SJCRH30 (cell line): ENCODE results near the gene ELMO1. TPM values are rescaled to one million over a fixed set of nuclear protein-coding genes. Genes with fewer than 3 reads are reported as not detected.
"Not testable (repeated sequence)": the region's sequence is repeated elsewhere in the genome, so short reads cannot be mapped to it uniquely, and the experiment has no call there.

Experiments
- DNase-seq, 2 experiments: peaks; one replicate each; pipeline ENCODE4 v3.0.0-alpha.2; 2015 to 2020
- H3K27ac ChIP-seq: fragments of 250-450 bp; sonication (Bioruptor Pico); 2 replicates; pipeline ENCODE4 v1.5.1; 2020; ENCODE audit warnings: mild to moderate bottlenecking, moderate library complexity
- H3K27me3 ChIP-seq: fragments of 250-450 bp; sonication (Bioruptor Pico); 2 replicates; pipeline ENCODE4 v1.5.1; 2020; ENCODE audit warnings: mild to moderate bottlenecking, moderate library complexity
- H3K36me3 ChIP-seq: fragments of 250-450 bp; sonication (Bioruptor Pico); 2 replicates; pipeline ENCODE4 v1.5.1; 2020; ENCODE audit warnings: mild to moderate bottlenecking, moderate library complexity
- H3K4me1 ChIP-seq: fragments of 250-450 bp; sonication (Bioruptor Pico); 2 replicates; pipeline ENCODE4 v1.5.1; 2020; ENCODE audit warnings: mild to moderate bottlenecking, moderate library complexity
- H3K4me3 ChIP-seq: fragments of 250-450 bp; sonication (Bioruptor Pico); 2 replicates; pipeline ENCODE4 v1.5.1; 2020; ENCODE audit warnings: mild to moderate bottlenecking, moderate library complexity
- H3K9me3 ChIP-seq: fragments of 250-450 bp; sonication (Bioruptor Pico); replicated peaks from 2 replicates; pipeline ENCODE4 v1.5.1; 2020; ENCODE audit warnings: mild to moderate bottlenecking, moderate library complexity
- total RNA-seq: library from RNA; depleted of rRNA; stranded (reverse); fragments of >200 nt; shearing (Covaris generic); gene quantifications from 2 replicates; pipeline ENCODE4 v1.2.3, GENCODE V29; 2014

ELMO1 gene
- total RNA-seq, 1 experiment from 2014 or later = 67.2 TPM

DNA sequence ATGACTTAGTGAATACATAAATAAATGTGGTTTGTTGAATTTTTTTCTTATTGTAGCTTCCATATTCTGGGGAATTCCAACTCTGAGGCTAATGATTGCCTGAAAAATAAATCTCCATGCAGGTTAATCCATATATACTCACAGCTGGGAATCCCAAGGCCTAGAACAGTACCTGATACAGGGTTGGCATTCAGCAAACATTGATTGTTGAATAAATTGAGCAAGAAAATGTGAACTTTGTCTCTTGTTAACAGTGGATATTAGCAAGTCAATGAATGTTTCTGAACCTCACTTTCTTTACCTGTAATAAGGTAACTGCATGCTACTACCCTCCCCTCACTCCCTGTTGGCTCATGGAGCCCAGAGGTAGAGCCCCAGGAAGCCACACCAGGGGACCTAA is 470.8 kb downstream of the ELMO1 start:
- Histone ChIP-seq H3K36me3 (peaks cover 3% of the 10 kb centered on the region; the same call in 1 of the 2 replicates), H3K9me3 (no peaks in the 10 kb centered on the region), H3K27ac (no peak overlapping the region), H3K4me3 (no peak overlapping the region), H3K4me1 (peaks cover 5% of the 10 kb centered on the region; the same call in 1 of the 2 replicates), H3K27me3 (no peaks in the 10 kb centered on the region)
- no peak for DNase-seq

- not testable (repeated sequence) for H3K27me3 ChIP-seq, H3K4me3 ChIP-seq, H3K9me3 ChIP-seq, H3K27ac ChIP-seq, DNase-seq, H3K36me3 ChIP-seq
- H3K4me1 ChIP-seq = peaks cover 17% of the 10 kb centered on the region
Measured at GRCh38 chr7:36973534-36973933, 475.1 kb downstream of the ELMO1 start.

DNA sequence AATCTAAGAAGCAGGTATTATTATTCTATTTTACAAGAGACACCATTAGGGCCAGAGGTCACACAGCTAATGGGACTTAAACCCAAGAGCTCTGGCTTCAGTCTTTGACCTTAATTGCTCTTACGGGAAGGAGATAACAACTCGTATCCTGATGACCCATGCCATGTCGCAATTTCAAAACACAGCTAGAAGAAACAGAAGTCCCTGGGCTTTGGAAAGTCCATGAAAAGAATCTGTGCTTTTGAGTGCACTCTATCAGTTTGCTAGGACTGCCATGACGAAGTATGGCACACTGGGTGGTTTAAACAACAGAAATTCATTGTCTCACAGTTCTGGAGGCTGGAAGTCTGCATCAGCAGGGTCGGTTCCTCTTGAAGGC is 476.5 kb downstream of the ELMO1 start:
- no peak for DNase-seq
- H3K27me3 ChIP-seq = no peaks in the 10 kb centered on the region
- H3K9me3 ChIP-seq = no peaks in the 10 kb centered on the region

DNA sequence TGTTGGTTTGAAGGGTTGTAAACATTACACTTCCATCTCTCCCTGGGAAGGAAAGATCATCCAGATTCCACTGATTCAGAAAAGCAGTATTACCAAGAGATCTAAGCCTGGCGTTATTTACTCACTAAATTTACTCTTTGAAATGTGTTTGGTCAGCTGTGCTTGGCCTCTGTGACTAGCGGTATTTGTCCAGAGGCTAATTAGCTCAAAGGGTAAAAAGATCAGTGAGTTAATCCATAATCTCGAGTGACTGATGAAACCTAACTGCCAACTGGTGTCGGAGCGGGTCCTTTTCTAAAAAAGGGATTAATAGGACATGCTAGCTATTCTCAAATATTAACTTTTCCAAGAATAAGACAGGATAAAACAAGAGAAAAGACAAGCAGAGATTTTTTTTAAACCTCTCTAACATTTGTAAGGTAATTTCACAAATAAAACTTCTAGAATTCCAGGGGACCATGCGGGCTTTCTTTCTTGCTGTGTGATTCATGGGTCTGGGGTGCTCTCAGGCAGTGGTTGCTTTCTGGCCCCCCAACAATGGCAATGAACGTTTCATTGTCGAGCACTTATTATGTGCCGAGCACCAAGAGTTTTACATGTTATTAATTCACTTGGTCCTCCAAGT is 477.0 kb downstream of the ELMO1 start:
- no peak overlapping the region for H3K27ac ChIP-seq
- no peaks in the 10 kb centered on the region for H3K9me3 ChIP-seq
- no peaks in the 10 kb centered on the region for H3K27me3 ChIP-seq
- DNase-seq = peak; percentile 38 to 68
- peaks cover 3% of the 10 kb centered on the region; the same call in 1 of the 2 replicates for H3K36me3 ChIP-seq
- no peak overlapping the region for H3K4me3 ChIP-seq
- H3K4me1 ChIP-seq = peaks cover 17% of the 10 kb centered on the region

More for the DNA sequence above, 476.5 kb downstream of the ELMO1 start:
- Histone ChIP-seq H3K4me3 (no peak overlapping the region), H3K27ac (no peak overlapping the region), H3K4me1 (peaks cover 17% of the 10 kb centered on the region), H3K36me3 (peaks cover 3% of the 10 kb centered on the region; the same call in 1 of the 2 replicates)

DNA sequence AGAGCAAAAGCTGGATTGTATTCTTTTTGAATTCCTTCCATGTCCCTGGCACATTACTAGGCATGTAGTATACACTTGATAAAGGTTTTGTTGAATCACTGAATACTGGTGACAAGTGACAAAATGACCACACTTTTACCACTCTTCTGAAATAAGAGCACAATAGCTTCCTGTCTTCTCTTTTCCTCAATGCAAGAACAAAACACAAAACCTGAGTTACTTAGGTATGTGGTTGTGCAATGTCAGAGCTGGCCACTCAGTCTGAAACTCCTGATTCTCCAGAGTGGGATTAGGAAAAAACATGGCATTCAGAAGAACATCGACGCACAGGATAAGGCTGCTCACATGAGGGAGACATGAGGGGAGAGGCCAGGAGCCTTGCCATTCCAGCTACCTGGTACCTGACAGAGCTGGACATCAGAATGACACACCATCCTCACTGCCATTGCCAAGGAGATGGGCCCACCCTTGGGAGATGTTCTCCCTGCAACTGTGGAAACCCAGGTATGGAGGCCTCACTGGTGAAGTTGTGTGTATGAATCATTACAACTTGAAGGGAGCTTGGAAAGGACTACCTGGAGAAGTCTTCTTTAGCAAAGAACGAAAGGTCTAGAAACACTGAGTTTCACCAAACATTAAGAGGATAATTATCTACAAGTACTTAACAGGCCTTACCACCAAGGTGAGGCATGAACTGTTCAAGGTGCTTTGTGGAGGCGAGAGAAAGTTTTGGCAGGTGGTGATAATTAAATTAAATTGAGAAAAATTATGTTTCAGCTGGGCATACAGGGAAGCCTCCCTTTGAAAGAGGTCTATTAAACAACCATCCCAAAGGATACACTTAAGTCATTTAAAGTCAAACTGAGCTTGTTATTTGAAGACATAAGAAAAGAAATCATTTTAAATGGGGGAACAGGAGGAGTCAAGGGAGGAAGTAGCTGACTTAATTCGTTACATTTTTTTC is 477.8 kb downstream of the ELMO1 start:
- Histone ChIP-seq H3K9me3 (no peaks in the 10 kb centered on the region), H3K4me1 (peaks cover 17% of the 10 kb centered on the region), H3K36me3 (no peaks in the 10 kb centered on the region), H3K27me3 (no peaks in the 10 kb centered on the region), H3K27ac (no peak overlapping the region), H3K4me3 (no peak overlapping the region)
- no peak for DNase-seq

DNA sequence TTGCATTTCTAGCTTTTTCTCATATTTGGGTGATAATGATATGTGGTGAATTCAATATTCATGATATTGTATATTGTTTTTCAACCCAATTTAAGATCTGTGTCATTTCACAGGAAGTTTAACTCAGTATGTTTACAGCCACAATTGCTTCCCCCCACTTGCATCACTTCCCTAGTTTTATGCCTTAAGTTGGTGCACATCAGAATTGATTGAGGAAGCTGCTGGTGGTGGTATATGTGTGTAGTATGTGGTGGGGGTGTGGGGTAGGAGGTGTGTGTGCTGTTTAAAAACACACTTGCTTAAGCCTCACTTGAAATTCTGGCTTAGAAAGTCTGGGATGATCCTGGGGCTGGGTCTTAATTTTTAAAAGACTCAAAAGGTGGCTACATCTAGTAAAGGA is 479.3 kb downstream of the ELMO1 start:
- no peak for DNase-seq
- no peaks in the 10 kb centered on the region for H3K9me3 ChIP-seq
- no peaks in the 10 kb centered on the region for H3K36me3 ChIP-seq
- H3K27me3 ChIP-seq = no peaks in the 10 kb centered on the region
- no peak overlapping the region for H3K27ac ChIP-seq
- peaks cover 17% of the 10 kb centered on the region for H3K4me1 ChIP-seq
- no peak overlapping the region for H3K4me3 ChIP-seq

DNA sequence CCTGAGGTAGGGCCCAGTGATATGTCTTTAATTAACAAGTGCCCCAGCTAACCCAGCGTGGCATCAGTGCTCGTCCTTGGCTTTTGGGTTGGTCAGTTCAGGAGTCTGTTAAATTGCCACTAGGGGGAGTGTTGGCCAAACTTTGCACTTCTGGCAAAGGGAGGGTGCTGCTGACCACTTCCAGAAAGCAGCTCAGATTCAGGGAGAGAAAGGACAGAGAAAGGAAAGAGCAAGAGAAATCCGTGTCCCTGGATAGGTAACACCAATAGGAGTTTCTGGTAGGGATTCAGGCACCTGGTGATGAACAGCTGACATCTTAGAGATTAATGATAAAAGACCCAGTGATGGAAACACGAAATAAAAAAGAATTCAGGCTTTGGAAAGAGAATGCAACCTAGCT is 481.3 kb downstream of the ELMO1 start:
- no peaks in the 10 kb centered on the region for H3K36me3 ChIP-seq
- peaks cover 17% of the 10 kb centered on the region for H3K4me1 ChIP-seq
- DNase-seq = peak; percentile 72 to 89
- H3K9me3 ChIP-seq = no peaks in the 10 kb centered on the region
- no peaks in the 10 kb centered on the region for H3K27me3 ChIP-seq
- H3K4me3 ChIP-seq = no peak overlapping the region
- H3K27ac ChIP-seq = no peak overlapping the region

DNA sequence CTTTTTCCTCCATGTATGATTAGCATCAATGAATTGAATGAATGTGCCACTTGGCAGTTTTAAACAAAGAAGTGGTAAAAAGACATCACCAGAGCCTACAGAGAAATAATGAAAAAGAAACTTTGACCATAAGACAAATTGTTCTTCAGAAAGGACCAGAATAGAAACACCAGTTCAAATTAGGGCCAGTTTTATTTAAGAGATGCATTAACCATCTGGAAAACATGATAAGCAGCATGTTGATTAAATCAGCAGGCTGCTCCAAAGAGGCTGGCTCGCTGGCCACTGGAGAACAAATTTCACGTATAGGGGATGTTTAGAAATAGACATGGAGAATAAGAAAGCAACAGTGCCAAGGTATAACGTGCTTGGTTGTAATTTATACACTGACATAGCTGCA is 482.0 kb downstream of the ELMO1 start:
- peaks cover 12% of the 10 kb centered on the region for H3K4me1 ChIP-seq
- no peaks in the 10 kb centered on the region for H3K27me3 ChIP-seq
- H3K9me3 ChIP-seq = no peaks in the 10 kb centered on the region
- DNase-seq = no peak
- H3K36me3 ChIP-seq = no peaks in the 10 kb centered on the region
- H3K4me3 ChIP-seq = no peak overlapping the region
- no peak overlapping the region for H3K27ac ChIP-seq

DNA sequence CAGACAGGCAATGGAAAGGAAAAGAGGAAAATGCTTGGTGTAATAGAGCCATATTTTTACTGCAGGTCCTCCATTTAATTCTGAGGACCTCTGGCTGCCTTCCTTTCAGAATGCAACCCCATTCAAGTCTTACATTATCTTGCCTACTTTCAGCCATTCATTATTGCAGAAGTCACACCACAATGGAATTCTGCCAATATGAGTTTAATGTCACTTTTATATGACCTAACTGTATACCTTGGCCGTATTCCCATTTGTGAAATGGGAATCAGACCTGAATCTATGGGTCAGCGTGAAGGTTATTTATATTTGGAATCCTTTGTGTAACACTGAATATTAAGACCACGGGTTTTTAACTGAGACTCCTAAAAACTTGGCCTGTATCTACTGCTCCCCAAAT is 482.6 kb downstream of the ELMO1 start:
- Histone ChIP-seq H3K4me1 (peaks cover 6% of the 10 kb centered on the region), H3K27ac (no peak overlapping the region), H3K36me3 (no peaks in the 10 kb centered on the region), H3K4me3 (no peak overlapping the region), H3K27me3 (no peaks in the 10 kb centered on the region), H3K9me3 (no peaks in the 10 kb centered on the region)
- DNase-seq = no peak

GRCh38 chr7:36965625-36966024 is 483.0 kb downstream of the ELMO1 start:
- Histone ChIP-seq H3K27me3 (no peaks in the 10 kb centered on the region), H3K4me3 (no peak overlapping the region), H3K27ac (no peak overlapping the region), H3K36me3 (no peaks in the 10 kb centered on the region), H3K9me3 (no peaks in the 10 kb centered on the region), H3K4me1 (peaks cover 1% of the 10 kb centered on the region)
- no peak for DNase-seq

GRCh38 chr7:36964297-36964696 is 484.4 kb downstream of the ELMO1 start:
- DNase-seq = no peak
- Histone ChIP-seq H3K36me3 (no peaks in the 10 kb centered on the region), H3K9me3 (no peaks in the 10 kb centered on the region), H3K27ac (no peak overlapping the region), H3K4me3 (no peak overlapping the region), H3K4me1 (no peaks in the 10 kb centered on the region), H3K27me3 (no peaks in the 10 kb centered on the region)

GRCh38 chr7:36962367-36962766 is 486.3 kb downstream of the ELMO1 start:
- H3K4me1 ChIP-seq = no peaks in the 10 kb centered on the region
- DNase-seq = no peak
- no peaks in the 10 kb centered on the region for H3K36me3 ChIP-seq
- H3K27me3 ChIP-seq = no peaks in the 10 kb centered on the region
- no peaks in the 10 kb centered on the region for H3K9me3 ChIP-seq
- no peak overlapping the region for H3K4me3 ChIP-seq
- H3K27ac ChIP-seq = no peak overlapping the region

DNA sequence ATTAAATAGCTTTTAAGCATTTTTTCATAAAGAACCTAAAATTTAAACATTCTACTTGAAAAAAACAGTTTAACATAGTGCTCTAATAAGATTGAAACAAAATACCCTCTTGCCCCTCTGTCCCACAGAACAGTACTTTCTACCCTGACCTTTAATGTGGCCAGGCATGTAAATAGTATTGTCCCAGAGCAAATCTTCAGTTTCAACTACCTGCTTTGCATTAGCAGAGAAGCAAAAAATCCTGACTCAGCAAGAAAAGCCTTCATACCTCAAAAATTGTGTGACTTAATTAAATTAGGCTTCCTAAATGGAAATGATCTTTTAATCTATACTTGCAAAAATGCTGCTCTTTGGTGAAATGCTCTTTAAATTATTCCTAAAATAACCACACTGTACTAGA is 487.0 kb downstream of the ELMO1 start:
- Histone ChIP-seq H3K4me1 (no peaks in the 10 kb centered on the region), H3K27me3 (no peaks in the 10 kb centered on the region), H3K36me3 (no peaks in the 10 kb centered on the region), H3K9me3 (no peaks in the 10 kb centered on the region), H3K27ac (no peak overlapping the region), H3K4me3 (no peak overlapping the region)
- no peak for DNase-seq

DNA sequence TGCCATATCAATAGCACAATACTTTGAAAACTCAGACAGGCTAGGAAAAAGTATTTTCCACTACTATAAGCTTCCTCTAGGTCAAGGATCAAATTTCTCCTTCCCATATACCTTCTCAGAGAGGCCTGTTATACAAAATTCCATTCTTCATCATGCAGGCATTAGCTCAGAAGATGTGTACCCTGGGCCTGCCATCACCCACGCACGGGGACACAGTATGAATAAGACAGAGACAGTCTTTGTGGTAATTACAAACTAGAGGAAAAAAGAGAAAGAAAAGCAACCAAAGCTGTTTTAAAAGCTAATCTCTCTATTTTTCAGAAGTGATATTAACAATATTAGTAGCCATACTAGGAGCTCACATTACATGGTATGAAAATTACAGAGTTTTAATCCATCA is 487.6 kb downstream of the ELMO1 start:
- Histone ChIP-seq H3K27me3 (no peaks in the 10 kb centered on the region), H3K9me3 (no peaks in the 10 kb centered on the region; the same call in 1 of the 2 replicates), H3K4me1 (no peaks in the 10 kb centered on the region), H3K4me3 (no peak overlapping the region), H3K27ac (no peak overlapping the region), H3K36me3 (no peaks in the 10 kb centered on the region)
- DNase-seq = no peak

DNA sequence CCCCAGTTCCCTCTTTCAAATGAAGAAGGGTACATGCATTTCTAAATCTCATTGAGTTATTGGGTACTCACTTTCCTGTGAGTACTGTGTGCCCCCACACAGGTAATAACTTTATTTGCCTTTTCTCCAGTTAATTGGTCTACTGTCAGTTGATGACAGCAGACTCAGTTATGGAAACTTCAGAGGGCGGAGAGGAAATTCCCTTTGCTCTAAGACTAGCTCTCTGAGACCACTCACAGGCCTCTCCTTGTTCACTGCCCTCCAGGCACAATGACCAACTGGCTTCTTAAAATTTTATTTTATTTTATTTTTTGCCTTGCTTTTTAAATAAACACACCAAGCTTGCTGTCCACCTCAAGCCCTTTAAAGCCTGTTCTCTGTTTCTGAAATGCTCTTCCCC is 488.6 kb downstream of the ELMO1 start:
- no peaks in the 10 kb centered on the region for H3K4me1 ChIP-seq
- H3K4me3 ChIP-seq = no peak overlapping the region
- no peak overlapping the region for H3K27ac ChIP-seq
- no peak for DNase-seq
- H3K27me3 ChIP-seq = no peaks in the 10 kb centered on the region
- no peaks in the 10 kb centered on the region for H3K36me3 ChIP-seq
- H3K9me3 ChIP-seq = no peaks in the 10 kb centered on the region; the same call in 1 of the 2 replicates
